ENCODE data around the gene SRCIN1. TPM values are rescaled to one million over a fixed set of nuclear protein-coding genes. Genes with fewer than 3 reads are reported as not detected.
A peak's percentile ranks its signal among the peaks of the same experiment; 100 is the strongest.

Gene SRCIN1
- total and polyA plus RNA-seq, 5 donors, result 0.89 to 4.8 (median 2.6) TPM

- no peaks in the 10 kb centered on the region for H3K9me3 ChIP-seq (ENCODE audit: control insufficient read depth, low read length)
- H3K27me3 ChIP-seq (ENCODE audit: control insufficient read depth, insufficient read depth), result no peaks in the 10 kb centered on the region
- H3K4me3 ChIP-seq (ENCODE audit: low read length), result no peak overlapping the region
- DNase-seq (no peak), ATAC-seq (no peak)
- WGBS, result 52% methylated on average over 10 of the region's 10 CpGs
- no peaks in the 10 kb centered on the region for H3K4me1 ChIP-seq (ENCODE audit: control insufficient read depth, insufficient read depth, low read length)
- intact Hi-C loops (cut with DNase I), result no loop called here
- no peak overlapping the region for H3K27ac ChIP-seq (ENCODE audit: low read length)
Observed at GRCh38 chr17:38565853-38566665, 39.7 kb downstream of the SRCIN1 start.

- no peaks in the 10 kb centered on the region for H3K4me1 ChIP-seq (ENCODE audit: control insufficient read depth, insufficient read depth, low read length)
- 8% methylated on average over 6 of the region's 6 CpGs for WGBS
- intact Hi-C loops (cut with DNase I), result no loop called here
- H3K27ac ChIP-seq (ENCODE audit: low read length), result no peak overlapping the region
- H3K27me3 ChIP-seq (ENCODE audit: control insufficient read depth, insufficient read depth), result no peaks in the 10 kb centered on the region
- no peak overlapping the region for H3K4me3 ChIP-seq (ENCODE audit: low read length)
- DNase-seq (peak in 1 of 3 donors; percentile 3), ATAC-seq (no peak)
- no peaks in the 10 kb centered on the region for H3K9me3 ChIP-seq (ENCODE audit: control insufficient read depth, low read length)
Observed at GRCh38 chr17:38564869-38565268, 40.9 kb downstream of the SRCIN1 start.

GRCh38 chr17:38564254-38564837, 41.4 kb downstream of the SRCIN1 start:
- no peak overlapping the region for H3K4me3 ChIP-seq (ENCODE audit: low read length)
- intact Hi-C loops (cut with DNase I), result no loop called here
- WGBS, result 22% methylated on average over 14 of the region's 14 CpGs
- H3K27ac ChIP-seq (ENCODE audit: low read length), result no peak overlapping the region
- no peak for DNase-seq
- no peak for ATAC-seq
- H3K9me3 ChIP-seq (ENCODE audit: control insufficient read depth, low read length), result no peaks in the 10 kb centered on the region
- H3K4me1 ChIP-seq (ENCODE audit: control insufficient read depth, insufficient read depth, low read length), result peaks cover 2% of the 10 kb centered on the region
- no peaks in the 10 kb centered on the region for H3K27me3 ChIP-seq (ENCODE audit: control insufficient read depth, insufficient read depth)

GRCh38 chr17:38563362-38564253, 42.1 kb downstream of the SRCIN1 start:
- peaks cover 2% of the 10 kb centered on the region for H3K4me1 ChIP-seq (ENCODE audit: control insufficient read depth, insufficient read depth, low read length)
- WGBS, result 10% methylated on average over 50 of the region's 50 CpGs
- no peaks in the 10 kb centered on the region for H3K9me3 ChIP-seq (ENCODE audit: control insufficient read depth, low read length)
- H3K27me3 ChIP-seq (ENCODE audit: control insufficient read depth, insufficient read depth), result no peaks in the 10 kb centered on the region
- H3K27ac ChIP-seq (ENCODE audit: low read length), result no peak overlapping the region
- no peak overlapping the region for H3K4me3 ChIP-seq (ENCODE audit: low read length)
- intact Hi-C loops (cut with DNase I), result no loop called here
- DNase-seq (no peak), ATAC-seq (no peak)

GRCh38 chr17:38562903-38563302, 42.8 kb downstream of the SRCIN1 start:
- Histone ChIP-seq H3K4me1 (ENCODE audit: control insufficient read depth, insufficient read depth, low read length) (peaks cover 2% of the 10 kb centered on the region), H3K27me3 (ENCODE audit: control insufficient read depth, insufficient read depth) (no peaks in the 10 kb centered on the region), H3K27ac (ENCODE audit: low read length) (no peak overlapping the region), H3K9me3 (ENCODE audit: control insufficient read depth, low read length) (no peaks in the 10 kb centered on the region), H3K4me3 (ENCODE audit: low read length) (no peak overlapping the region)
- ATAC-seq (no peak), DNase-seq (no peak)
- intact Hi-C loops (cut with DNase I), result no loop called here
- 8% methylated on average over 16 of the region's 16 CpGs for WGBS

GRCh38 chr17:38562215-38562569, 43.6 kb downstream of the SRCIN1 start:
- Histone ChIP-seq H3K9me3 (ENCODE audit: control insufficient read depth, low read length) (no peaks in the 10 kb centered on the region), H3K27me3 (ENCODE audit: control insufficient read depth, insufficient read depth) (no peaks in the 10 kb centered on the region), H3K4me1 (ENCODE audit: control insufficient read depth, insufficient read depth, low read length) (peaks cover 4% of the 10 kb centered on the region), H3K4me3 (ENCODE audit: low read length) (no peak overlapping the region), H3K27ac (ENCODE audit: low read length) (no peak overlapping the region)
- intact Hi-C loops (cut with DNase I), result no loop called here
- ATAC-seq (no peak), DNase-seq (no peak)
- WGBS, result 9% methylated on average over 23 of the region's 23 CpGs

GRCh38 chr17:38561416-38562214, 44.1 kb downstream of the SRCIN1 start:
- Histone ChIP-seq H3K4me3 (ENCODE audit: low read length) (no peak overlapping the region), H3K4me1 (ENCODE audit: control insufficient read depth, insufficient read depth, low read length) (peaks cover 4% of the 10 kb centered on the region), H3K27me3 (ENCODE audit: control insufficient read depth, insufficient read depth) (no peaks in the 10 kb centered on the region), H3K9me3 (ENCODE audit: control insufficient read depth, low read length) (no peaks in the 10 kb centered on the region), H3K27ac (ENCODE audit: low read length) (no peak overlapping the region)
- ATAC-seq (no peak), DNase-seq (no peak)
- intact Hi-C loops (cut with DNase I), result no loop called here
- 8% methylated on average over 105 of the region's 105 CpGs for WGBS

GRCh38 chr17:38560503-38561318, 45.0 kb downstream of the SRCIN1 start:
- Histone ChIP-seq H3K4me3 (ENCODE audit: low read length) (no peak overlapping the region), H3K27me3 (ENCODE audit: control insufficient read depth, insufficient read depth) (no peaks in the 10 kb centered on the region), H3K9me3 (ENCODE audit: control insufficient read depth, low read length) (no peaks in the 10 kb centered on the region), H3K27ac (ENCODE audit: low read length) (no peak overlapping the region), H3K4me1 (ENCODE audit: control insufficient read depth, insufficient read depth, low read length) (peaks cover 4% of the 10 kb centered on the region)
- no peak for ATAC-seq
- WGBS, result 16% methylated on average over 15 of the region's 15 CpGs
- no peak for DNase-seq
- intact Hi-C loops (cut with DNase I), result no loop called here

GRCh38 chr17:38559880-38560230, 45.9 kb downstream of the SRCIN1 start:
- H3K4me3 ChIP-seq (ENCODE audit: low read length), result no peak overlapping the region
- intact Hi-C loops (cut with DNase I), result loop anchor here in 3 of 4 donors (5.0 to 10.0 kb wide), 2 partner anchors 105 to 107 kb away; no protein-coding TSS in a partner anchor
- peaks cover 4% of the 10 kb centered on the region for H3K4me1 ChIP-seq (ENCODE audit: control insufficient read depth, insufficient read depth, low read length)

More at GRCh38 chr17:38559880-38560230, 45.9 kb downstream of the SRCIN1 start:
- DNase-seq, result no peak
- Histone ChIP-seq H3K27me3 (ENCODE audit: control insufficient read depth, insufficient read depth) (no peaks in the 10 kb centered on the region), H3K27ac (ENCODE audit: low read length) (no peak overlapping the region), H3K9me3 (ENCODE audit: control insufficient read depth, low read length) (no peaks in the 10 kb centered on the region)
- 16% methylated on average over 6 of the region's 6 CpGs for WGBS
- ATAC-seq, result no peak
